IPS-NIHi7 (cell line): ENCODE results near the gene INPP5K.
"Not testable (repeated sequence)": the region's sequence is repeated elsewhere in the genome, so short reads cannot be mapped to it uniquely, and the experiment has no call there.

Source experiments
- DNase-seq: peaks from one replicate; pipeline ENCODE4 v3.0.0; 2012; ENCODE audit warnings: mixed read lengths; ENCODE audit errors: extremely low spot score

The INPP5K gene

DNA sequence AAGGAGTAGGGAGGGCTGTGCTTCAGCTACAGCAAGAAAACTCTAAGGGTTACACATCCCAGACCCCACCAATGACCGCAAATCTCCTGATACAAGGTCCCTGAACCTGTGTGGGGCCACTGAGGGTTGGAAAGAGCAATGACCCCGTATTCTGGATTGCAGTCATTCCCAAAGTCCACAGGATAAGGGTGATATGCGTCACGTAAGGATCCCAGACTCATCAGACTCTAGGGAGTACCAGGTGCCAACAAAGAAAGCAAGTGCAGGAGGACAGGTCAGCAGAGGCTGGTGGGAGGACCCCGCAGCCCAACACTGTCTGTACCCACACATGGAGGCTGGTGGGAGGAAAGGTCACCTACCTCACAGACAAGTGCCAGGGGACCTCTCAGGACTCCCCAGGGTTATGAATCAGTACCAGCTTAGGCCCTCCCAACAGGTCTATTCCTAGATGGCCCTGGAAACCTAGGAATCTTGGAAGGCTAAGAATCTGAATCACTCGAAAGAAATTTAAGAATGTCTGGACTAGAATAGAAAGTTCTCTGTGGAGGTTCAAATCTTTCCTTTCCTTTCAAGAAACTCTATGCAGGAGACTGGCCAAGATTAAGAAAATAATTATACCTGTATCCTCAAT is 30.0 kb upstream of the INPP5K start:
- DNase-seq, result no peak

DNA sequence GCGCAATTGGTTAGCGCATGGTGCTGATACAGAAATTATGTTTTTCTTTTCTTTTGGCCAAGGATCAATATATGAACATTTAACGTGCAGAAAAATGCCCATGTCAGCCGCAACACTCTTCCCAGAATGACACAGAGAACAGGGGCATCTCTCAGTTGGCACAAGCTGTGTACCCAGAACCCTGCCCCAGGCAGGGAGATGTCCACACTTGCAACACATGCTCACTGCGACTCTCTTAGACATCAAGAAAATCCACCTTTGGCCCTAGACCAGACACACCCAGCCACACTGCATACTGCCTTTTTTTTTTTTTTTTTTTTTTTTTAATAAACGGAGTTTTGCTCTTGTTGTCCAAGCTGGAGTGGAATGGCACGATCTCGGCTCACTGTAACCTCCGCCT is 29.2 kb upstream of the INPP5K start:
- no peak for DNase-seq

DNA sequence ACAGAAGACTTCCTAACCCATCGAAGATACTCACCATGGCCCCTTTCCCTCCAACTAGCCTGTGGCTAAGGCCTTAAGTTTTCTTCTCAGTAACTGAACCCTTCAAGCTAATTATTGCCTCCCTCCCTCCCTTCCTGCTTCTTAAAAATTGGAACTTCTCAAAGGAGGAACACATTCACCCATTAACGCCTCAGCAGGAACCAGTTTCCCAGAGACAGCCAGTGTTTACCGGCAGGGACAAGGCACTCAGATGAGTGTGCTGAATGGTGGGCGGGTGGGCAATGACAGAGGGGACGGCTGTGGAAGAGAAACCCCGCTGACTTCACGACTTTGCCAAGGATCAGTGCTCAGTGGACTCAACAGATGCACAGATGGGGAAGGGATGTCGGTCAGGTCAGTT is 25.9 kb upstream of the INPP5K start:
- no peak for DNase-seq

DNA sequence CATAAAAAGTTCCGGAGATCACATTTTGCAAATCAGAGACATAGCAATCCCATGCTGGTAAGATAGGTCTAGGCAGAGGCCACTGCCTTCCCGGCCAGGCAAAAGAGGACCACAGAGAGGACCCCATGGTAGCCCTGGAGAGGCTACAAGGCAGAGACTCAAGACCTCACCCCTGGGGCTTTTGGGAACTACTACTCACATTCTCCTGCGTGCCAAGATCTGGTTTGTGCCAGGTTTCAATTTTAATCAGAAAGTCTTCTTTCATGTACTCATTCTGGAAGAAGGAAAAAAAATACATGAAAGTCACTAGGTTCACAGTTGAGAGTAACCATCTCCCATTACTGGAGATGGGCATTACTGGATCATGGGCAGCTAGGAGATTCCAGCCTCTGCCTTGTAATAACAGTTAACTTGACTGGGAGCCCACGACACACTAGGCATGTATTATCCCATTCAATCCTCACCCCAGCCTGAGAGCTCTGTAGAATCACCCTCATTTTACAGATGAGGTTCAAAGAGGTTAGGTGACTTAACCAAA is 25.0 kb upstream of the INPP5K start:
- no peak for DNase-seq

DNA sequence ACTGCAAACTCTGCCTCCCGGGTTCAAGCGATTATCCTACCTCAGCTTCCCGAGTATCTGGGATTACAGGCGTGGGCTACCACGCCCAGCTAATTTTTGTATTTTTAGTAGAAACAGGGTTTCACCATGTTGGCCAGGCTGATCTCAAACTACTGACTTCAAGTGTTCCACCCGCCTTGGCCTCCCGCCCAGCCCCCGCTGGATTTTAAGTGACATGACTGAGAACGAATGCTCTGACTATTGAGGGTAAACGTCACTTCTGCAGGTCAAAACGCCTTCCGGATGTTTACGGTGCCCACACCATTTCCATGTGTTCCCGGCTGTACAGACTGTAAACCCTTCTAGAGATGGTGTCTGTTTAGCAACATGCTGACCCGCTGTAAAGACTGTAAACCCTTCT is 23.4 kb upstream of the INPP5K start:
- no peak for DNase-seq

DNA sequence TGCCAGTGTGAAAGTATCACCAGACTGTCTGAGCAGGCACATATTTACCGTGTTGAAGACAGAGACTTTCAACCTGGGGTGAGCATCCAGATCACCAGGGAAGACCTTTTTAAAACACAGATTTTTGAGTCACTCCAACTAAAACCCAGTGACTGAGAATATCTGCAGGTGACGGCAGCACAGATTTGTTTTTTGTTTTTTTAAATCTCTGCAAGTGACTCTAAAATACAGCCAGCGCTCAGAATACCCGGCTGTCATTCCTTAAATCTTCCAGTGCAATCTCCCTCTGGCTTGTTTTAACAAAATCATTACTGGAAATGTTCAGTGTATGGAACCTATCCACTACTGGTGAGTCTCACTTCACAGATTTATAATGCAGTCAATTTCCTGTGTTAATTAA is 19.3 kb upstream of the INPP5K start:
- no peak for DNase-seq

DNA sequence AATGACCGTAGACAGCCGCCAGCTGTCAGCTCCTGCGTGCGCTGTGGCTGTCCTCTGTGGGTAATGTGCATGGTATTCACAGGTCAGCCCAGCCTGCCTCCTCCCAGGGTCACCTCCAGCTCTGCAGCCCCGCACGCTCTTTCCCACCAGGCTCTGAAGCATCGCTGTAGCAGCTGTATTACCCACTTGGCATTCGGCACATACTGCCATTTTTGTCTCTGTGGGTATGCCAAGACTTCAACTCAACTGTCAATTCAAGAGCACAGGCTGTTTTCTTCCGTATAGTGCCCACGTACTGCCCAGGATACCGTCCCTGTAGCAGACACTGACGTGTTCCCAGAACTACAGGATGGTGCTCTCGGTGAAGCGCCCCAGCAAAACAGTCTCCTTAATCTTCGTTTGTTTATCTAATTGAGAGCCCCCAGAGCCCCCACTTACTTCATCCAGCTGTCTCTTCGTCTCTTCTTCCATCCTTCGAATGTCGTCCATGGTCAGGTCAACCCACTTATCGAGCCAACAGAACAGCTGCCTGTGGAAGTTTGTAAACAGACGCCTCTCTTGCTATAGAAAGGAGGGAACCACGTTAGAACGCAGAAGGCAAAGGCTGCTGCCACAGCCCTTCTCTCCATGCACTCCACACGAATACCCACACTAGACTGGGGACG is 17.4 kb upstream of the INPP5K start:
- no peak for DNase-seq

DNA sequence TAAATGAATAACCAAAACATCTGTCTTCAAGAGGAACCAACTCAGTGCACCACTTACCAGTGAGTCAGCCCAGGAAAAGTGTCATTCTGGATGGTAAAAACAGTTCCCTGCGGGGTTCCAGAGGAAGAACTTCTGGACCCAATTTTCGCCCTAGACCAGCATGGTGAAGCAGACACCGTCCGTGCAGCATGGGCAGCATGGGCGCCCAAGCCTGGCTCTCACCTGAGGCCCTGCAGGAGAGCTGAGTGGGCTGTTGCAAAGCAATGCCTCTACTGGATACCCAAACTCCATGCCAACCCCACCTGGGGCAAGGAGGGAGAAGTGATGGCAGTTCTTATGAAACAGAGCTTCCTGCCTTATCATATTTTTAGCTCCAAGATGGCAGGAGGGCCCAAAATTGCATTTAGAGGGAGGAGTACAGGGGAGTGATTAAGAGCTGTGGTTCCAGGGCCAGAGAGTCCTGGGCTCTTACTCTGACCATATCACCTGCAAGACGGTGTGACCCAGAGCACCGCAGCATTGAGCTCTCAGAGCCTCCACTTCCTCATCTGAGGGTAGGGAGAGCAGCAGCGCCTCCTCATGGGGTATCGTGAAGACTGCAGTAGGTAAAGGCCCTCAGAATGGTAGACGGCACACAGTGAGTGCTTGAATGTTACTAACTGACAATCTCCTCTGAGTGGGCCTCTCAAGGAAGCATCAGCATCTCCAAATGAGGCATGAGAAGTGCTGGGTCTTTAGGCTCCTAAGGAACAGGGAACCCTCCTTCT is 16.6 kb upstream of the INPP5K start:
- DNase-seq, result peak; percentile 76

DNA sequence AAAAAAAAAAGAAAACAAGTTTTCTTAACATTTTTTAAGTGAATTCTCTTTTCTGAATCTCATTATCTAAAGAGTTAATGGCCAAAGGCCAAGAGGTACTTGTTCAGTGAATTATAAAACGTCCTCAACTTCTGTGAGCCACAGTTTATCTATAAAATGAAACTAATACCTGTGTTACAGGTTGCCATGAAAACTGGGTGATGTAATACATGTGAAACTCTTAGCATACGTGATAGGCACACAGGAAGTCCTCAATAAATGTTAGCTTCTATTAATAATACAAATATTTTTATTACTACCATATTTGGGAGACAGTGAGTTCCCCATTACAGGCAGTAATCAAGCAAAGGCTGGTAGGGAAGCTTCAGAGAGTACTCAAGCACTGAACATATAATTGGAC is 13.5 kb upstream of the INPP5K start:
- no peak for DNase-seq

DNA sequence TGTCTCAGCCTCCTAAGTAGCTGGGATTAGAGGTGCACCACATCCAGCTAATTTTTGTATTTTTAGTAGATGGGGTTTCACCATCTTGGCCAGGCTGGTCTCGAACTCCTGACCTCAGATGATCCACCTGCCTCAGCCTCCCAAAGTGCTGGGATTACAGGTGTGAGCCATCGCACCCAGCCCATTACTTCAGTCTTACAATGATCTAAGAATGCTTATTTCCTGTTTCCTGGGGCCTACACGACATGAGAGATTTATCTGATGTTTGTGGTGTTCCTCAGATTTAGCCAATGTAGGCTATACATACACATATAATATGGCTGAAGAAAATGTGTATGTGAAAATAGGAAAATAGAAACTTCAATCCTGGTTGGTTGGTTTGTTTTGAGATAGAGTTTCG is 10.5 kb upstream of the INPP5K start:
- not testable (repeated sequence) for DNase-seq

DNA sequence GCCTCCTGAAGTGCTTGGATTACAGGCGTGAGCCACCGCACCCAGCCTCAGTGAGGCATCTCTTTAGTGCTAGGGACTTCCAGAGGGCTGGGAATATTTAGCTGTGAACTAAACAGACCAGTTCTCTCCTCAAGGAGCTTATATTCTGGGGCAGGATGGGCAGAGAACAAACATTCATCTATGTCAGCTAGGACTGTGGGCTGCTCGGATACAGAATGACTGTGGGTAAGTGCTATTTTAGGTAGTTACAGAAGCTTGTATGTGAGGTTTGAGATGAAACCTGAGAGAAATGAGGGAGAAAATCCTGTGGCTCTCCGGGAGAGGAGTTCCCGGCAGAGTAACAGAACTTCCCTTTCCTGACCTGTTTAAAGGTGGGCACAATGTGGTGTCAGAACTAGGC is 6.2 kb upstream of the INPP5K start:
- no peak for DNase-seq

DNA sequence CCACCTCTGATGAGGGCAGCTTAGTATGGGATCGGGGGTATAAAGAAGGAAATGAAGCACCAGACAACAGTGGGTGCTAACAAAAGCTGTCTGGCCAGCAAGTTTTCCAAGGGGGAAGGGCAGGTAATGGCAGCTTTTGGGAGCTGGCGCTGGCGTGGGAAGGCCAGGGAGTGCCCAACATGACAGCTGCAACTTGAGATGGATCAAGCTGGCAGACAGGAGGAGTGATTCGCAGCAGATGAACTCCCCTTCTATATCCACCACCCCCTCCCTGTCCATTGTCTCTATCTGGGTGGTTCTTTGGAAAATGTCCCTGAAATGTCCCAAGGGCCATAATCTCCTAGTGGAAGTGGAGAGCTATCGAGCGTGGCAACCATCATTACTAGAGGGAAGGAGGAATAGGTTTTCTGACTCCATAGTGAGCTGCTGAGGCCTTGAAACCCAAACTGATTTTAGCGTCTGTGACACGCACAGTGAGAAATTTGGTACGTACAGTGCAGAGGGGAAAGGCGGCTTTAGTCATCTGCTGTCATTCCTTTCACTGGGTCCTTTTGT is 4.8 kb upstream of the INPP5K start:
- DNase-seq, result no peak

DNA sequence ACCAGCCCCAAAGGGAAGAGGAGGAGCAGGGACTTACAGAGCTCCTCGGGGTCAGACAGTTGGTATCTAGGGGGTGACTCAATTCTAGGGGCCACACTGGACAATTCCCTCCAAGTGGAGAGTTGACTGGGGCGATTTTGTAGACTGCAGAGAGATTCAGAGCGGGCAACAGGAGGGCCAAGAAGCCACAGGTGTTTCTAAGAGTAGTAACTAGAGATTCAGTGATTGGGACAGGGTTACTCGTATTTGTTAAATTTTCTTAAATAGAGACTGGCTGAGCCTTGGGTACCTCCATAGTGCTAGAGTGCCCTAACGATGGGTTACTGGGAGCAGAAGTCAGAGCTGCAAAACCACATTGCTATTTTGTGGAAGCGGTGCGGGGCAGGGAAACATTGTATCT is 3.3 kb upstream of the INPP5K start:
- no peak for DNase-seq

DNA sequence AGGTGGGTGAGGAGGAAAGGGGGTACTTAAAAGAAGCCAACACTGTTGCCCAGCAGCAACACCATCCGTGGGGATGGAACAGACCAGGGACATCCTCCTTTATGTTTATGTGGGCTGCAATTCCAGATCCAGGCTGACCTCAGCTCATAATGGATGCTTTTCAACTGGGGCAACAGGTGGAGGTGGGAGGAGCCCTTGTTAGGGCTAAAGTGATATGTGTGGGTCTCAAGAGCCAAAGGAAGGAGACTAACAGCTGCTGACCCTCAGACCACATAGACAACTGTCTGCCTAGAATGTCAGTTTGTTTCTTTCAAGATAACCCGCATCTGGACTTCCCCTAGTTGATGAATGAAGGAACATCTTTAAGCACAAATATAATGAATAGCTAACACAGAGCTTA is 2.0 kb upstream of the INPP5K start:
- no peak for DNase-seq

DNA sequence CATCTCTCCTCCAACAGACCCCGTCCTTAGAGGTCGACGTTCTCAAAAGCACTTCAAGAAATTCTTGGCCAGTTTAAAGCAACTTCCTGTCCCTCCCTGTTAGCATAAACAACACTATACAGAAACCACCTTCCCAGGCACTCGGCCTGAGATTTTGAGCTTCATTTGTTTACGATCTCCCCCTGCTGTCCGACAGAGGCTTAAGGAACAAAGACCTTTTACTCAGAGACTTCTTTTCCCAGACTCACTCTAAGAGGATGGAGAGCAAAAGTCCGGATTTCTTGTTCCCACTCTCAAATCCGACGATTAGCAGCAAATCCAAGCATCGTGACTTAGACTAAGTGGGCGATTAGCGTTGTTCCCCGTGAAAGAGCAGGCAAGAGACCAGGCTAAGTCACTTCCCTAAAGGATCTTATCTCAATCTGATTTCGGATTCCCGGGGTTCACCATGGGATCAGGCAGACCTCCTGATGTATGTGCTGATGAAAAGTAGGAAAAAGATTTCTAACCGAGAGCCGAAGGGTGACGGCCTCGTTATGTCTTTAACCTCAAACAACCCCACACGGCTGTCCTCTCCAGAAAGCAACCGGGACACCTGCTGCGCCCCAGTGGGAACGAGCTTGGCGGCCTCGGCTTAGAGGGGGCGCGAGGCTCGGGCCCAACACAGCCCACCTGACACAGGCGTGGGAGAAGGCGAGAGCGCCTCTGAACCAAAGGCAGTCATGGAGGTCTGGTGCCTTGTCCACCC is 598 bp downstream of the INPP5K start:
- DNase-seq, result peak; percentile 77

DNA sequence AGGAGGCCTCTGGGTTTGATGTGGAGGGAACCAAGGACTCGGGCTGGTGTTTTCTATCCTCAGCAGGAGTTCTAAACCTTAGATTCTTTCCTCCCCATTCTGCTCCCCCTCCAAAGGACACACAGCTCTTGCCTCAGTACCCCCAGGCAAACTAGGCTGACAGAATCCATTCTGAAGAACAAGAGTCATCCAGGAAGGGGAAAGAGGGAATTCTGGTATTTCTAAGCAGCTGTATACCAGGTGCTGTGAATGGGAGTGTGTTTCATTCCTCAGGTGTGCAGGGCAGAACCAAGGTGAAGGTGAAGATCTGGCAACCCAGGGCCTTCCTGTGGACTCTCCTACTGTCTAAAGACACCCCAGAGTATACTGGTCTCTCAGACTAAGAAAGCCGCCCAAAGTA is 4.1 kb downstream of the INPP5K start:
- DNase-seq, result no peak

DNA sequence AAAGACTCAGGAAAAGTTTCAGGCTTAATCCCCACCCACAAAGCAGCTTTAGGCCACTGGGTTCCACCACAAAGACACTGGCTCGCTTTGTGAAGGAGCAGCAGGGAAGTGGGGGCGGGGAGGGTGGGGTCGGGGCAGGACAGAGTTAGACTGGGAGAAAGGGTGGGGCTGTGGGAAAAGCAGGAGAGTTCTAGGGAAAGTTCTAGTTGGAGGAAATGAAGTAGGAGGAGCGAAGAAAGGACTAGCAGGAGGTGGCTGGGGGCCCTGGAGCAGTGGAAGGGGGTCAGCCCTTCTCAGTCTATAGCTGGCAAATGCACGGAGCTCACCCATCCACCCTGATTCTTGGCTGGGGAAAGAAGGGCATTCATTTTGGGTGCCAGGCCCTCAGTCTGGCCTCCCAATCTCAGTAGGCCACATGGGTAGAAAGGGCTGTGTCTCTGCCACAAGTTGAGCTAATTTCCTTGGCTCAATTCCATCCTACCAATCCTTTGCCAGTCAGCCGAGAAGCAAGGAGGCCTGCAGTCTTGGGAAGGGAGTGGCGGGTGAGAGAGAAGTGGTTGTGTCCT is 4.6 kb downstream of the INPP5K start:
- DNase-seq, result no peak

DNA sequence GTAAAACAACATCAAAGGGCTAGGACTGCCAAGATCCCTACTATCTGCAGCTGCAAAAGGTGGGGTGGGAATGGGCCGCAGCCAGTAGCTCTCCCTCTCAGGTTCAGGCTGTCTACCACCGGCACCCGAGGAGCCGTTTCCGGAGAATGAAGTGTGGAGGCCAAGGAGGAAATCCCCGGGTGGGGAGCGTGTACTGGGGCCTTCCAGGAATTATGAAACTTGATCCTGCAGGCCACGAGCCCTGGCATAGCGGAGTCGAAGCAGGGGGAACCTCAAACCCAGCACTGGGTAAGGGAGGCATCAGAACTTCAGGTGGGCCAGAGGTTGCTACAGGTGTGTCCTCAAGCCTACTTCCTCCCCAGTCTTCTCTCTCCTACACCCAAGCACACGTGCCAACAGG is 5.1 kb downstream of the INPP5K start:
- no peak for DNase-seq

DNA sequence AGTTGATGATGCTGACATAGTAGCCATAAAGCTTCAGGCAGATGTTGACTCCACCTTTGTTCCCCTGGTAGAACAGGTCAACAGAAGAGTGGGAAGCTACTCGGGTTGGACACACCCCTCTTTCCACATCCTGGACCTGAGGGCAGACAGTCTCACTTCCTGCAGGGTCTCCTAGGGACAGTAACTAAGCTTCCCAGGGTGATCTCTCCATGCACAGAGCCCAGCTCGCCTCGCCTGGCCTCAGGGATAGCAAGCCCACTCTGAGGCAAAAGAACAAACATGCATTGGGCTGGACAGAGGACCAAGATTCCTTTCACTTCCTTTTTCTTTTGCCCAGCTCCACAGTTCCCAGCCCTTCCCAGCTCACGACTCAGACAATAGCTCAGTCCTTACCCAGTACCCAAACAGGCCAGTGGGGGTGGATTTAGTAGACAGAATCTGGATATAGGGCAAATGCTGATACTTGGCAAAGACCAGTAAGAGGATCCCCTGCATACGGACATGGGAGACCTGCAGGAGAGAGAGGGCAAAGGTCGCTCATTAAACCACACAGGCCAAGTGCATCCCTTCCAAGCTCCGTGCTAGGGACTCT is 7.0 kb downstream of the INPP5K start:
- DNase-seq, result no peak

DNA sequence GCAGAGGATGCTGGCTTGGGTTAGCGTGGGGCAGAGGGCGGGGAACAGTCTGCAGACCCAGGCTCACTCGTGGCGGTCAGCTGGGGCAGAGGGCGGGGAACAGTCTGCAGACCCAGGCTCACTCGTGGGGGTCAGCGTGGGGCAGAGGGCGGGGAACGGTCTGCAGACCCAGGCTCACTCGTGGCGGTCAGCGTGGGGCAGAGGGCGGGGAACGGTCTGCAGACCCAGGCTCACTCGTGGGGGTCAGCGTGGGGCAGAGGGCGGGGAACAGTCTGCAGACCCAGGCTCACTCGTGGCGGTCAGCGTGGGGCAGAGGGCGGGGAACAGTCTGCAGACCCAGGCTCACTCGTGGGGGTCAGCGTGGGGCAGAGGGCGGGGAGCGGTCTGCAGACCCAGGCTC is 7.7 kb downstream of the INPP5K start:
- DNase-seq, result not testable (repeated sequence)

DNA sequence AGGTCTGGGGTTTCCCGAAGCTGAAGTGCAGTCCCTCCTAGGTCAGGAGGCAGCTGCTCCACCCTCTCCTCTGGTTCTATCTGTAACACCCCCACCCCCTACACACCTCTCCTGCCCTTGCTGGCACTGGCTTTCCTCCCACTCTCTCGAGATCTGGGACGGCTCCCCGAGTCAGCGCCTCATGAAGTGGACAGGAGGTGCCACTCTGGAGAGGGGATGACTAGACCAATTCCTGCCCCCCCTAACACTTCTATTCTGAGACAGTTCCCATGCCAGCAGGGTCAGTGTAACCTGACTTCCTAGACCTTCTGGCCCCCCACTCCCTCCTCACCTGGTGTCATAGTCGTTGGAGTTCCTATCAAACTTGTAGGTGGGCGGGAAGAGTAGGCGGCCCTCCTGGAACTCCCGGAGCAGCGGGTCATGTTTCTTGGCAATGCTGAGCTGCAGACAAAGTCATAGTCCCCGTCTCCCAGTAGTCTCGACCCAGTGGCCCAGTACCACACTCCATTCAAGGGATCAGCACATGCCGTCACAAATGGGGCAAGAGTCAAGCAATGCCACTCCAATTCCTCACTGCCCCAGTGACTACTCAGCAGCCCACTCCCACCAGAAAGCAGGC is 9.7 kb downstream of the INPP5K start:
- DNase-seq, result no peak
